H1 (cell line): Measurements from ENCODE around the gene MEP1A. TPM values are rescaled to one million over a fixed set of nuclear protein-coding genes. Genes with fewer than 3 reads are reported as not detected.

Experiments
- CTCF ChIA-PET: fragments of 300-600 bp; sonication (Branson Sonifier 250); formaldehyde crosslinking; loops from one replicate; lab custom pipeline; 2021; ENCODE audit not compliant: partially characterized antibody; lab: Charles Lee
- POLR2A ChIA-PET: fragments of 300-600 bp; sonication (Branson Sonifier 250); formaldehyde crosslinking; loops from one replicate; lab custom pipeline; 2021; ENCODE audit warnings: inconsistent platforms; ENCODE audit not compliant: partially characterized antibody; lab: Charles Lee
- DNase-seq, 2 experiments: peaks; one replicate each; pipeline versions ENCODE4 v3.0.0 to v3.0.0-alpha.2; 2010 to 2022; ENCODE audit warnings: low spot score in 2 of 2, low read depth in 1 of 2, mixed read lengths in 1 of 2
- FAIRE-seq: peaks from 2 replicates; lab custom pipeline; 2011; peaks lifted over from hg19 to GRCh38; lab: Jason Lieb, UNC
- H2AFZ ChIP-seq: 2 replicates; pipeline ENCODE4 v1.8.1; 2012; ENCODE audit warnings: low read length, inconsistent platforms
- H2AK5ac ChIP-seq: 2 replicates; pipeline ENCODE4 v1.6.1; 2013; ENCODE audit warnings: low read depth, low read length
- H2BK120ac ChIP-seq: replicated peaks from 2 replicates; pipeline ENCODE3; 2013; ENCODE audit warnings: low read depth, low read length, inconsistent platforms
- H2BK12ac ChIP-seq: 2 replicates; pipeline ENCODE4 v1.6.1; 2013; ENCODE audit warnings: low read depth, low read length
- H2BK15ac ChIP-seq: 2 replicates; pipeline ENCODE4 v1.6.1; 2013; ENCODE audit warnings: low read length
- H2BK20ac ChIP-seq: 2 replicates; pipeline ENCODE4 v1.6.1; 2013; ENCODE audit warnings: low read length
- H2BK5ac ChIP-seq: 2 replicates; pipeline ENCODE4 v1.6.1; 2013; ENCODE audit warnings: low read depth, low read length
- H3K14ac ChIP-seq: 2 replicates; pipeline ENCODE4 v1.6.1; 2013; ENCODE audit warnings: inconsistent platforms; ENCODE audit not compliant: insufficient read length
- H3K18ac ChIP-seq: 2 replicates; pipeline ENCODE4 v1.6.1; 2013; ENCODE audit warnings: low read length; ENCODE audit errors: extremely low read depth
- H3K23ac ChIP-seq: 2 replicates; pipeline ENCODE4 v1.6.1; 2013; ENCODE audit warnings: inconsistent platforms; ENCODE audit not compliant: insufficient read length
- H3K23me2 ChIP-seq: 2 replicates; pipeline ENCODE4 v1.6.1; 2013; ENCODE audit warnings: low read depth, low read length
- H3K27ac ChIP-seq: 2 replicates; pipeline ENCODE4 v1.6.1; 2011; ENCODE audit warnings: low read depth, low read length, inconsistent platforms
- H3K27me3 ChIP-seq, 4 experiments: replicated peaks in 1 of 4; 1 replicate in 1 of 4; 2 replicates in 3 of 4; pipeline versions ENCODE4 v1.6.1 to v1.8.1; 2011 to 2013; ENCODE audit warnings: low read length in 3 of 4, mild to moderate bottlenecking in 3 of 4, inconsistent platforms in 2 of 4, mixed read lengths in 2 of 4, moderate library complexity in 1 of 4; ENCODE audit not compliant: control insufficient read depth in 3 of 4, insufficient read depth in 3 of 4; ENCODE audit errors: extremely low read depth in 1 of 4
- H3K36me3 ChIP-seq, 4 experiments: 2 replicates each; pipeline versions ENCODE4 v1.6.1 to v1.8.1; 2011 to 2013; ENCODE audit warnings: mild to moderate bottlenecking in 4 of 4, low read length in 3 of 4, moderate library complexity in 2 of 4, control low read depth in 1 of 4, inconsistent platforms in 1 of 4; ENCODE audit not compliant: insufficient read depth in 4 of 4, control insufficient read depth in 2 of 4
- H3K4ac ChIP-seq: replicated peaks from 2 replicates; pipeline ENCODE3; 2013; ENCODE audit warnings: low read length, low read depth, mixed read lengths, inconsistent platforms; ENCODE audit not compliant: insufficient read length
- H3K4me1 ChIP-seq, 4 experiments: replicated peaks in 1 of 4; 1 replicate in 1 of 4; 2 replicates in 3 of 4; pipeline versions ENCODE4 v1.6.1 to v1.8.1; 2011 to 2013; ENCODE audit warnings: low read length in 3 of 4, inconsistent platforms in 2 of 4, mixed read lengths in 1 of 4; ENCODE audit not compliant: insufficient read depth in 4 of 4, control insufficient read depth in 3 of 4
- H3K4me2 ChIP-seq, 2 experiments: 2 replicates each; pipeline versions ENCODE4 v1.6.1 to v1.8.1; 2011 to 2013; ENCODE audit warnings: low read depth in 2 of 2, low read length in 2 of 2, control low read depth in 1 of 2, inconsistent platforms in 1 of 2, mild to moderate bottlenecking in 1 of 2; ENCODE audit not compliant: insufficient read depth in 1 of 2
- H3K4me3 ChIP-seq, 4 experiments: fragments of 200-600, 300-600 bp in 1 of 4; sonication (generic), shearing (Covaris generic), sonication (Bioruptor Twin) in 1 of 4; 2 replicates each; pipeline versions ENCODE4 v1.5.1 to v1.8.1; 2011 to 2016; ENCODE audit warnings: low read length in 4 of 4, low read depth in 3 of 4, control low read depth in 2 of 4, inconsistent platforms in 2 of 4, mild to moderate bottlenecking in 2 of 4, mixed read lengths in 1 of 4, moderate library complexity in 1 of 4; ENCODE audit not compliant: insufficient read depth in 2 of 4; ENCODE audit errors: extremely low read depth in 1 of 4
- H3K56ac ChIP-seq: replicated peaks from 2 replicates; pipeline ENCODE3; 2013; ENCODE audit warnings: low read depth, mild to moderate bottlenecking, mixed read lengths, low read length, inconsistent platforms; ENCODE audit not compliant: insufficient read length
- H3K79me1 ChIP-seq: 2 replicates; pipeline ENCODE4 v1.6.1; 2013; ENCODE audit warnings: low read depth, low read length, control low read depth
- H3K79me2 ChIP-seq, 2 experiments: 2 replicates each; pipeline versions ENCODE4 v1.6.1 to v1.8.1; 2012 to 2013; ENCODE audit warnings: low read length in 2 of 2, mild to moderate bottlenecking in 2 of 2, inconsistent platforms in 1 of 2; ENCODE audit not compliant: insufficient read depth in 2 of 2, control insufficient read depth in 1 of 2
- H3K9ac ChIP-seq, 4 experiments: replicated peaks in 1 of 4; 1 replicate in 1 of 4; 2 replicates in 3 of 4; pipeline versions ENCODE4 v1.6.1 to v1.8.1; 2011 to 2013; ENCODE audit warnings: low read depth in 3 of 4, low read length in 3 of 4, control low read depth in 2 of 4, mild to moderate bottlenecking in 2 of 4, moderate library complexity in 2 of 4, inconsistent platforms in 1 of 4; ENCODE audit errors: extremely low read depth in 1 of 4
- H3K9me3 ChIP-seq, 2 experiments: 2 replicates each; pipeline versions ENCODE4 v1.6.1 to v1.8.1; 2012 to 2013; ENCODE audit warnings: mild to moderate bottlenecking in 2 of 2, moderate library complexity in 2 of 2, control low read depth in 1 of 2, inconsistent platforms in 1 of 2, low read depth in 1 of 2, low read length in 1 of 2, mixed read lengths in 1 of 2; ENCODE audit not compliant: insufficient read depth in 2 of 2
- H4K20me1 ChIP-seq, 2 experiments: replicated peaks in 1 of 2; 2 replicates each; pipeline versions ENCODE3 to v1.8.1; 2011 to 2013; ENCODE audit warnings: inconsistent platforms in 2 of 2, low read length in 2 of 2, mild to moderate bottlenecking in 1 of 2; ENCODE audit not compliant: insufficient read depth in 2 of 2, control insufficient read depth in 1 of 2
- H4K5ac ChIP-seq: 2 replicates; pipeline ENCODE4 v1.6.1; 2013; ENCODE audit warnings: low read length, low read depth, mixed read lengths, inconsistent platforms; ENCODE audit not compliant: insufficient read length
- H4K8ac ChIP-seq: 2 replicates; pipeline ENCODE4 v1.8.0; 2013; ENCODE audit warnings: mild to moderate bottlenecking, moderate library complexity, low read length, inconsistent platforms; ENCODE audit not compliant: insufficient read depth; ENCODE audit errors: extremely low read depth
- H4K91ac ChIP-seq: replicated peaks from 2 replicates; pipeline ENCODE3; 2013; ENCODE audit warnings: low read length, mixed read lengths, inconsistent platforms; ENCODE audit not compliant: insufficient read length
- BCL11A ChIP-seq, 2 experiments: IDR thresholded peaks; one replicate each; pipeline ENCODE4 v1.6.1; 2011; ENCODE audit warnings: low read depth in 2 of 2, low read length in 2 of 2, mild to moderate bottlenecking in 2 of 2
- WGBS, 2 experiments: shearing (Covaris generic) in 1 of 2; methylation state at CpG; one replicate each; pipeline versions ENCODE4 v1.1.6 to v1.1.7; 2013 to 2015; ENCODE audit warnings: low lambda C conversion rate in 2 of 2, mixed read lengths in 2 of 2, inconsistent platforms in 1 of 2, low coverage in 1 of 2, missing lambda C conversion rate in 1 of 2; ENCODE audit not compliant: insufficient replicate concordance in 2 of 2, insufficient coverage in 1 of 2, insufficient read length in 1 of 2; ENCODE audit errors: extremely low coverage in 1 of 2, missing lambda C conversion rate in 1 of 2; 5-methylcytosine and 5-hydroxymethylcytosine counted together
- polyA plus RNA-seq, 7 experiments: library from polyadenylated mRNA; depleted of rRNA in 3 of 7; stranded (reverse) in 5 of 7; unstranded in 2 of 7; fragments of >200 nt in 5 of 7; fragments of 200-250 nt in 2 of 7; gene quantifications; 1 replicate in 5 of 7; 2 replicates in 1 of 7; 4 replicates in 1 of 7; pipeline versions ENCODE4 v1.2.1 to v1.2.3, GENCODE V29; 2011 to 2013; ENCODE audit warnings: missing spikeins in 2 of 7, mixed read lengths in 2 of 7
- total RNA-seq: library from RNA; stranded (reverse); fragmentation: NEBNext Ultra II Directional; extraction: Animal tissue kit (Norgen Biotek cat#: 25700); gene quantifications from 2 replicates; pipeline ENCODE4 v1.2.1, GENCODE V29; 2021

The MEP1A gene
- total and polyA plus RNA-seq, 2 of the 8 experiments (the other 6 are each of a cell fraction or from before 2014, with no cell fraction given), result 0.03 TPM; not detected in 1

- no peak overlapping the region for H4K91ac ChIP-seq
- POLR2A ChIA-PET, result no interaction called here
- CTCF ChIA-PET, result interaction anchor here (0.7 to 1.8 kb wide), 3 partner anchors 39 to 836 kb away, joined by 3 to 4 read pairs (median 3); partner anchors contain the start of gene PLA2G7
- no peaks in the 10 kb centered on the region for H3K36me3 ChIP-seq
- H3K23ac ChIP-seq, result no peak overlapping the region
- no peak overlapping the region for H2BK12ac ChIP-seq
- H3K4ac ChIP-seq, result no peak overlapping the region
- no peaks in the 10 kb centered on the region for H3K9me3 ChIP-seq
- no peaks in the 10 kb centered on the region for H4K20me1 ChIP-seq
- no peak overlapping the region for H4K5ac ChIP-seq
- no peak for FAIRE-seq
- no peak for TF ChIP-seq BCL11A (IDR thresholded peaks at IDR 0.05; ENCODE audit: low read depth in 2 of 2, low read length in 2 of 2)
- no peak overlapping the region for H3K18ac ChIP-seq
- H3K27ac ChIP-seq, result no peak overlapping the region
- H2AFZ ChIP-seq, result no peak overlapping the region
- H3K79me2 ChIP-seq, result no peaks in the 10 kb centered on the region
- no peak overlapping the region for H2BK20ac ChIP-seq
- no peak overlapping the region for H3K4me3 ChIP-seq
- H2BK120ac ChIP-seq, result no peak overlapping the region
- no peaks in the 10 kb centered on the region for H3K23me2 ChIP-seq
- no peaks in the 10 kb centered on the region for H3K79me1 ChIP-seq
- 82% methylated on average over 1 of the region's 1 CpG; no CpG with 5 or more reads in 1 of the 2 experiments for WGBS, 2 experiments
- no peak overlapping the region for H2BK5ac ChIP-seq
- DNase-seq, result no peak
- H3K56ac ChIP-seq, result no peak overlapping the region
- no peak overlapping the region for H2BK15ac ChIP-seq
- no peak overlapping the region for H3K9ac ChIP-seq
- H3K4me2 ChIP-seq, result no peak overlapping the region
- no peak overlapping the region for H4K8ac ChIP-seq
- H2AK5ac ChIP-seq, result no peak overlapping the region
- H3K14ac ChIP-seq, result no peak overlapping the region
- no peaks in the 10 kb centered on the region for H3K4me1 ChIP-seq
- no peaks in the 10 kb centered on the region for H3K27me3 ChIP-seq
These were observed 19.9 kb upstream of the MEP1A start for GRCh38 chr6:46773201-46773855.
